ENCODE measurements around the gene GALNT13.

Gene GALNT13

GRCh38 chr2:154125891-154126290 lies 254.2 kb downstream of the GALNT13 start:
- Histone ChIP-seq H3K9me3 (ENCODE audit: control insufficient read depth in 2 of 2, low read length in 2 of 2) (no peaks in the 10 kb centered on the region), H3K27ac (ENCODE audit: low read length) (no peak overlapping the region), H3K27me3 (ENCODE audit: control insufficient read depth in 1 of 2, insufficient read depth in 2 of 2, low read length in 2 of 2) (no peaks in the 10 kb centered on the region), H3K9ac (ENCODE audit: low read length in 2 of 2) (no peak overlapping the region), H3K36me3 (ENCODE audit: control insufficient read depth in 2 of 2, insufficient read depth in 2 of 2, low read length in 2 of 2) (no peaks in the 10 kb centered on the region), H3K4me3 (ENCODE audit: low read length in 2 of 2) (no peak overlapping the region), H3K4me1 (ENCODE audit: control insufficient read depth, insufficient read depth, low read length) (no peaks in the 10 kb centered on the region)

GRCh38 chr2:154130821-154131220 lies 259.1 kb downstream of the GALNT13 start:
- Histone ChIP-seq H3K4me3 (ENCODE audit: low read length in 2 of 2) (no peak overlapping the region), H3K9me3 (ENCODE audit: control insufficient read depth in 2 of 2, low read length in 2 of 2) (no peaks in the 10 kb centered on the region), H3K27me3 (ENCODE audit: control insufficient read depth in 1 of 2, insufficient read depth in 2 of 2, low read length in 2 of 2) (no peaks in the 10 kb centered on the region), H3K9ac (ENCODE audit: low read length in 2 of 2) (no peak overlapping the region), H3K36me3 (ENCODE audit: control insufficient read depth in 2 of 2, insufficient read depth in 2 of 2, low read length in 2 of 2) (no peaks in the 10 kb centered on the region), H3K4me1 (ENCODE audit: control insufficient read depth, insufficient read depth, low read length) (no peaks in the 10 kb centered on the region), H3K27ac (ENCODE audit: low read length) (no peak overlapping the region)

- H3K4me1 ChIP-seq (ENCODE audit: control insufficient read depth, insufficient read depth, low read length): no peaks in the 10 kb centered on the region
- no peaks in the 10 kb centered on the region for H3K9me3 ChIP-seq (ENCODE audit: control insufficient read depth in 2 of 2, low read length in 2 of 2)
Observed at GRCh38 chr2:154132827-154133226, 261.1 kb downstream of the GALNT13 start.

GRCh38 chr2:154133823-154134222 lies 262.1 kb downstream of the GALNT13 start:
- Histone ChIP-seq H3K27me3 (ENCODE audit: control insufficient read depth in 1 of 2, insufficient read depth in 2 of 2, low read length in 2 of 2) (no peaks in the 10 kb centered on the region), H3K4me3 (ENCODE audit: low read length in 2 of 2) (no peak overlapping the region), H3K4me1 (ENCODE audit: control insufficient read depth, insufficient read depth, low read length) (no peaks in the 10 kb centered on the region), H3K9ac (ENCODE audit: low read length in 2 of 2) (no peak overlapping the region), H3K9me3 (ENCODE audit: control insufficient read depth in 2 of 2, low read length in 2 of 2) (no peaks in the 10 kb centered on the region), H3K36me3 (ENCODE audit: control insufficient read depth in 2 of 2, insufficient read depth in 2 of 2, low read length in 2 of 2) (no peaks in the 10 kb centered on the region), H3K27ac (ENCODE audit: low read length) (no peak overlapping the region)

More at GRCh38 chr2:154132827-154133226, 261.1 kb downstream of the GALNT13 start:
- no peak overlapping the region for H3K27ac ChIP-seq (ENCODE audit: low read length)
- no peaks in the 10 kb centered on the region for H3K27me3 ChIP-seq (ENCODE audit: control insufficient read depth in 1 of 2, insufficient read depth in 2 of 2, low read length in 2 of 2)
- no peaks in the 10 kb centered on the region for H3K36me3 ChIP-seq (ENCODE audit: control insufficient read depth in 2 of 2, insufficient read depth in 2 of 2, low read length in 2 of 2)
- no peak overlapping the region for H3K4me3 ChIP-seq (ENCODE audit: low read length in 2 of 2)
- H3K9ac ChIP-seq (ENCODE audit: low read length in 2 of 2): no peak overlapping the region

- Histone ChIP-seq H3K9ac (ENCODE audit: low read length in 2 of 2) (no peak overlapping the region), H3K27ac (ENCODE audit: low read length) (no peak overlapping the region), H3K9me3 (ENCODE audit: control insufficient read depth in 2 of 2, low read length in 2 of 2) (no peaks in the 10 kb centered on the region), H3K4me3 (ENCODE audit: low read length in 2 of 2) (no peak overlapping the region), H3K36me3 (ENCODE audit: control insufficient read depth in 2 of 2, insufficient read depth in 2 of 2, low read length in 2 of 2) (no peaks in the 10 kb centered on the region), H3K27me3 (ENCODE audit: control insufficient read depth in 1 of 2, insufficient read depth in 2 of 2, low read length in 2 of 2) (no peaks in the 10 kb centered on the region), H3K4me1 (ENCODE audit: control insufficient read depth, insufficient read depth, low read length) (no peaks in the 10 kb centered on the region)
Observed at GRCh38 chr2:154140249-154141025, 268.7 kb downstream of the GALNT13 start.

GRCh38 chr2:154142480-154142879 lies 270.8 kb downstream of the GALNT13 start:
- no peaks in the 10 kb centered on the region for H3K9me3 ChIP-seq (ENCODE audit: control insufficient read depth in 2 of 2, low read length in 2 of 2)

GRCh38 chr2:154143105-154143504 lies 271.4 kb downstream of the GALNT13 start:
- H3K27me3 ChIP-seq (ENCODE audit: control insufficient read depth in 1 of 2, insufficient read depth in 2 of 2, low read length in 2 of 2): no peaks in the 10 kb centered on the region
- no peak overlapping the region for H3K4me3 ChIP-seq (ENCODE audit: low read length in 2 of 2)
- no peaks in the 10 kb centered on the region for H3K9me3 ChIP-seq (ENCODE audit: control insufficient read depth in 2 of 2, low read length in 2 of 2)
- no peaks in the 10 kb centered on the region for H3K4me1 ChIP-seq (ENCODE audit: control insufficient read depth, insufficient read depth, low read length)
- H3K9ac ChIP-seq (ENCODE audit: low read length in 2 of 2): no peak overlapping the region
- H3K36me3 ChIP-seq (ENCODE audit: control insufficient read depth in 2 of 2, insufficient read depth in 2 of 2, low read length in 2 of 2): no peaks in the 10 kb centered on the region
- H3K27ac ChIP-seq (ENCODE audit: low read length): no peak overlapping the region

More at GRCh38 chr2:154142480-154142879, 270.8 kb downstream of the GALNT13 start:
- Histone ChIP-seq H3K27ac (ENCODE audit: low read length) (no peak overlapping the region), H3K27me3 (ENCODE audit: control insufficient read depth in 1 of 2, insufficient read depth in 2 of 2, low read length in 2 of 2) (no peaks in the 10 kb centered on the region), H3K36me3 (ENCODE audit: control insufficient read depth in 2 of 2, insufficient read depth in 2 of 2, low read length in 2 of 2) (no peaks in the 10 kb centered on the region), H3K4me3 (ENCODE audit: low read length in 2 of 2) (no peak overlapping the region), H3K4me1 (ENCODE audit: control insufficient read depth, insufficient read depth, low read length) (no peaks in the 10 kb centered on the region), H3K9ac (ENCODE audit: low read length in 2 of 2) (no peak overlapping the region)

- Histone ChIP-seq H3K9me3 (ENCODE audit: control insufficient read depth in 2 of 2, low read length in 2 of 2) (no peaks in the 10 kb centered on the region), H3K27ac (ENCODE audit: low read length) (no peak overlapping the region), H3K4me1 (ENCODE audit: control insufficient read depth, insufficient read depth, low read length) (no peaks in the 10 kb centered on the region), H3K4me3 (ENCODE audit: low read length in 2 of 2) (no peak overlapping the region), H3K27me3 (ENCODE audit: control insufficient read depth in 1 of 2, insufficient read depth in 2 of 2, low read length in 2 of 2) (no peaks in the 10 kb centered on the region), H3K36me3 (ENCODE audit: control insufficient read depth in 2 of 2, insufficient read depth in 2 of 2, low read length in 2 of 2) (no peaks in the 10 kb centered on the region), H3K9ac (ENCODE audit: low read length in 2 of 2) (no peak overlapping the region)
Observed at GRCh38 chr2:154158101-154158500, 286.4 kb downstream of the GALNT13 start.

GRCh38 chr2:154161286-154161685 lies 289.6 kb downstream of the GALNT13 start:
- Histone ChIP-seq H3K27ac (ENCODE audit: low read length) (no peak overlapping the region), H3K4me3 (ENCODE audit: low read length in 2 of 2) (no peak overlapping the region), H3K36me3 (ENCODE audit: control insufficient read depth in 2 of 2, insufficient read depth in 2 of 2, low read length in 2 of 2) (no peaks in the 10 kb centered on the region), H3K9ac (ENCODE audit: low read length in 2 of 2) (no peak overlapping the region), H3K4me1 (ENCODE audit: control insufficient read depth, insufficient read depth, low read length) (no peaks in the 10 kb centered on the region), H3K27me3 (ENCODE audit: control insufficient read depth in 1 of 2, insufficient read depth in 2 of 2, low read length in 2 of 2) (no peaks in the 10 kb centered on the region), H3K9me3 (ENCODE audit: control insufficient read depth in 2 of 2, low read length in 2 of 2) (no peaks in the 10 kb centered on the region)

- no peaks in the 10 kb centered on the region for H3K9me3 ChIP-seq (ENCODE audit: control insufficient read depth in 2 of 2, low read length in 2 of 2)
- no peak overlapping the region for H3K9ac ChIP-seq (ENCODE audit: low read length in 2 of 2)
- no peaks in the 10 kb centered on the region for H3K36me3 ChIP-seq (ENCODE audit: control insufficient read depth in 2 of 2, insufficient read depth in 2 of 2, low read length in 2 of 2)
- H3K4me1 ChIP-seq (ENCODE audit: control insufficient read depth, insufficient read depth, low read length): no peaks in the 10 kb centered on the region
- no peak overlapping the region for H3K4me3 ChIP-seq (ENCODE audit: low read length in 2 of 2)
- H3K27me3 ChIP-seq (ENCODE audit: control insufficient read depth in 1 of 2, insufficient read depth in 2 of 2, low read length in 2 of 2): no peaks in the 10 kb centered on the region
- no peak overlapping the region for H3K27ac ChIP-seq (ENCODE audit: low read length)
Observed at GRCh38 chr2:154170400-154170799, 298.7 kb downstream of the GALNT13 start.

- Histone ChIP-seq H3K9me3 (ENCODE audit: control insufficient read depth in 2 of 2, low read length in 2 of 2) (no peaks in the 10 kb centered on the region), H3K27me3 (ENCODE audit: control insufficient read depth in 1 of 2, insufficient read depth in 2 of 2, low read length in 2 of 2) (no peaks in the 10 kb centered on the region), H3K4me3 (ENCODE audit: low read length in 2 of 2) (no peak overlapping the region), H3K4me1 (ENCODE audit: control insufficient read depth, insufficient read depth, low read length) (no peaks in the 10 kb centered on the region), H3K36me3 (ENCODE audit: control insufficient read depth in 2 of 2, insufficient read depth in 2 of 2, low read length in 2 of 2) (no peaks in the 10 kb centered on the region), H3K9ac (ENCODE audit: low read length in 2 of 2) (no peak overlapping the region), H3K27ac (ENCODE audit: low read length) (no peak overlapping the region)
Observed at GRCh38 chr2:154173164-154173563, 301.4 kb downstream of the GALNT13 start.
